Measurements from ENCODE around the gene MYCBP2. TPM values are rescaled to one million over a fixed set of nuclear protein-coding genes. Genes with fewer than 3 reads are reported as not detected.

Gene MYCBP2, protein sequence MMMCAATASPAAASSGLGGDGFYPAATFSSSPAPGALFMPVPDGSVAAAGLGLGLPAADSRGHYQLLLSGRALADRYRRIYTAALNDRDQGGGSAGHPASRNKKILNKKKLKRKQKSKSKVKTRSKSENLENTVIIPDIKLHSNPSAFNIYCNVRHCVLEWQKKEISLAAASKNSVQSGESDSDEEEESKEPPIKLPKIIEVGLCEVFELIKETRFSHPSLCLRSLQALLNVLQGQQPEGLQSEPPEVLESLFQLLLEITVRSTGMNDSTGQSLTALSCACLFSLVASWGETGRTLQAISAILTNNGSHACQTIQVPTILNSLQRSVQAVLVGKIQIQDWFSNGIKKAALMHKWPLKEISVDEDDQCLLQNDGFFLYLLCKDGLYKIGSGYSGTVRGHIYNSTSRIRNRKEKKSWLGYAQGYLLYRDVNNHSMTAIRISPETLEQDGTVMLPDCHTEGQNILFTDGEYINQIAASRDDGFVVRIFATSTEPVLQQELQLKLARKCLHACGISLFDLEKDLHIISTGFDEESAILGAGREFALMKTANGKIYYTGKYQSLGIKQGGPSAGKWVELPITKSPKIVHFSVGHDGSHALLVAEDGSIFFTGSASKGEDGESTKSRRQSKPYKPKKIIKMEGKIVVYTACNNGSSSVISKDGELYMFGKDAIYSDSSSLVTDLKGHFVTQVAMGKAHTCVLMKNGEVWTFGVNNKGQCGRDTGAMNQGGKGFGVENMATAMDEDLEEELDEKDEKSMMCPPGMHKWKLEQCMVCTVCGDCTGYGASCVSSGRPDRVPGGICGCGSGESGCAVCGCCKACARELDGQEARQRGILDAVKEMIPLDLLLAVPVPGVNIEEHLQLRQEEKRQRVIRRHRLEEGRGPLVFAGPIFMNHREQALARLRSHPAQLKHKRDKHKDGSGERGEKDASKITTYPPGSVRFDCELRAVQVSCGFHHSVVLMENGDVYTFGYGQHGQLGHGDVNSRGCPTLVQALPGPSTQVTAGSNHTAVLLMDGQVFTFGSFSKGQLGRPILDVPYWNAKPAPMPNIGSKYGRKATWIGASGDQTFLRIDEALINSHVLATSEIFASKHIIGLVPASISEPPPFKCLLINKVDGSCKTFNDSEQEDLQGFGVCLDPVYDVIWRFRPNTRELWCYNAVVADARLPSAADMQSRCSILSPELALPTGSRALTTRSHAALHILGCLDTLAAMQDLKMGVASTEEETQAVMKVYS (N-terminal part only)
- total RNA-seq (100 to 1,000 TPM; 108 to 243 TPM), polyA plus RNA-seq (ENCODE audit: insufficient read length in 2 of 2) (100 to 1,000 TPM; 141 to 178 TPM)
- long read RNA-seq, donor 1, partial matches to known transcripts: 22 of 22 reads
- long read RNA-seq, donor 1, other reads (novel, unspliced or antisense): 0 of 22 reads
- long read RNA-seq, donor 2: 0 reads
- long read RNA-seq, donor 3, partial matches to known transcripts: 6 of 8 reads
- long read RNA-seq, donor 3, other reads (novel, unspliced or antisense): 0 of 8 reads
- long read RNA-seq, donor 4, partial matches to known transcripts: 7 of 7 reads
- long read RNA-seq, donor 4, other reads (novel, unspliced or antisense): 0 of 7 reads

DNA sequence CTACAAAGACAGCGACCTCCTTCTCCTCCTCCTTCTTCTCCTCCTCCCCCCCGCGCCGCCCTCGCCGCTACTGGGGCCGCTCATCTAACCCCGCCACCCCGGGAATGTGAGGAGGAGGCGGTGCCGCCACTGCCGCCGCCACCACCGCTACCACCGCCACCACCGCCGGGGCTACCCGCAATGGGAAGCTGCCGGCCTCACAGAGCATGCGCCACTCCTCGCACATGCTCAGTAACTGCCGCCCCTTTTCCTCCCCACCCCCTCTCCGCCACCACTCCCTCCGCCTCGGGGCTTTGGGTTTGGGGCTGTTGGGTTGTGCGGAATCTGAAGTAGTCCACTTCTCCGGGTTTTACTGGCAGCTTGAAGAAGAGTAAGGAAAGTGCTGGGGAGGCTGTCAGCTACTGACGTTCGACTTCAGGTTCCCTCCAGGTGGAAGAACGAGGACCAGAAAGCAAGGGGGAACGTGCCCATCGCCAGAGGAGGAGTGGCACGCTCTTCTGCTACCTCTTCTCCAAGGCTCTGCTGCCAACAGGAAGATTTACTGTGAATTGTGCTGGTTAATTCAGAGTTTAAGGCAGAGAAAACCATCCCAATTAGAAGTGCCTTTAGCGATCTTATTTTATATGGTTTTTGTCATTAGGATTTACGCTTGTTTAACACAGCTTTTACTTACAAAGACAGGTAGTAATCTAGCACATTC lies at the start of gene MYCBP2:
Gene MYCBP2 (minus strand): TSS at position 190 of the 700 bp plus-strand sequence. CDS start 319 bp downstream, outside the sequence.
- Histone ChIP-seq H3K27me3 (ENCODE audit: control insufficient read depth, insufficient read depth, low read length) (no peaks in the 10 kb centered on the region), H3K4me3 (ENCODE audit: low read depth, low read length) (peak within 1 kb of the TSS; percentile 89), H3K27ac (ENCODE audit: low read depth, low read length) (peak within 1 kb of the TSS; percentile 89), H3K9me3 (ENCODE audit: control insufficient read depth, insufficient read depth, low read length) (no peaks in the 10 kb centered on the region), H3K4me1 (ENCODE audit: control insufficient read depth, insufficient read depth, low read length) (peaks cover 2% of the 10 kb centered on the region), H3K36me3 (ENCODE audit: control insufficient read depth, insufficient read depth, low read length) (no peaks in the 10 kb centered on the region)
- peak; percentile 97 to 100 (median 99) for DNase-seq (ENCODE audit: low read depth in 4 of 6, low spot score in 6 of 6)
- 0% methylated on average over 20 of the region's 35 CpGs for WGBS (ENCODE audit: insufficient coverage)

DNA sequence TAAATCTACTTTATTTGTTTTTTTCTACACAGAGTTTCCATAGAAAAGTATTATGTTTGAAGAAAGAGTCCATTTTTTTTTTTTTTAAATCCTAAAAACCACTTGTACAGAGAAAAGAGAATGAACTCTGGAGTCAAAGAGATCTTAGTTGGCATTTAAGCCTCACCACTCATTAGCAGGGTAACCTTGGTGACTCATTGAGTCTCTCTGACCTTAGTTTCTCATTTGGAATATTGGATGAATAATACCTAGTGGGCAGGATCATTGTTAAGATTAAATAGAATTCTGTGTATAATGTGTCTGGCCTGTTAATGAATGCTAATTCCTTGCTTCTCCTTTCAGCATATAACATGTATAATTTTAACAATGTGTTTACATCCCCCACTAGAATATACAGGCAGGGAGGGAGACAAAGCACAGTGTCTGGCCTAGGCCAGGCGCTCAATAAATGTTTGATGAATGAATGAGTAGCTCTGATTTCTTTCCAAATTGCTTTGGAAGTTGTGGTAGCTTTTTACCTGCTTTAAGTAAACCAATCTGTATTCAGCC lies 48.7 kb upstream of the MYCBP2 start:
- Histone ChIP-seq H3K36me3 (ENCODE audit: control insufficient read depth, insufficient read depth, low read length) (no peaks in the 10 kb centered on the region), H3K4me1 (ENCODE audit: control insufficient read depth, insufficient read depth, low read length) (no peaks in the 10 kb centered on the region), H3K27ac (ENCODE audit: low read depth, low read length) (no peak overlapping the region), H3K27me3 (ENCODE audit: control insufficient read depth, insufficient read depth, low read length) (no peaks in the 10 kb centered on the region), H3K4me3 (ENCODE audit: low read depth, low read length) (no peak overlapping the region), H3K9me3 (ENCODE audit: control insufficient read depth, insufficient read depth, low read length) (no peaks in the 10 kb centered on the region)
- DNase-seq (ENCODE audit: low read depth in 4 of 6, low spot score in 6 of 6): no peak
- WGBS (ENCODE audit: insufficient coverage): no CpG with 5 or more reads among the region's 1 CpG

DNA sequence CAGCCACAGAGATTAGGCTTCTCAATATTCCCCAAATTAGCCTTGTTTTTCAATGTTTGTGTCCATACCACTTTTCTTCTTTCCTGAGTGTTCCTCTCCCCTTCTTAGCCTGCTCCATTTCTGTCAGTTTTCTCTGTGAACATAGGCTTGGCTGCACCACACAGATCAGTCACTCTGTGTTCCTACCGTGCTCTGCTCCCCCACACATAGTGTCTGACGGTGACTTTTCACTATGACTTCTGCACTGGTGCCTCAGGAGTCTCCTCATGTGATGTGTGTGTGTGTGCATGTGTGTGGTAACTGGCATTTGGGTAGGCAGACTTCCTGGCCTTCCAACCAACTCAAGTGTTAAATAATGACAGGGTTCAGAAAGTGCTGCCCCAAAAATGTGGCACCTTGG lies 47.9 kb upstream of the MYCBP2 start:
- no peaks in the 10 kb centered on the region for H3K27me3 ChIP-seq (ENCODE audit: control insufficient read depth, insufficient read depth, low read length)
- H3K27ac ChIP-seq (ENCODE audit: low read depth, low read length): no peak overlapping the region
- no peaks in the 10 kb centered on the region for H3K36me3 ChIP-seq (ENCODE audit: control insufficient read depth, insufficient read depth, low read length)
- no peaks in the 10 kb centered on the region for H3K4me1 ChIP-seq (ENCODE audit: control insufficient read depth, insufficient read depth, low read length)
- no peak for DNase-seq (ENCODE audit: low read depth in 4 of 6, low spot score in 6 of 6)
- H3K9me3 ChIP-seq (ENCODE audit: control insufficient read depth, insufficient read depth, low read length): no peaks in the 10 kb centered on the region
- no peak overlapping the region for H3K4me3 ChIP-seq (ENCODE audit: low read depth, low read length)
- no CpG with 5 or more reads among the region's 2 CpGs for WGBS (ENCODE audit: insufficient coverage)

DNA sequence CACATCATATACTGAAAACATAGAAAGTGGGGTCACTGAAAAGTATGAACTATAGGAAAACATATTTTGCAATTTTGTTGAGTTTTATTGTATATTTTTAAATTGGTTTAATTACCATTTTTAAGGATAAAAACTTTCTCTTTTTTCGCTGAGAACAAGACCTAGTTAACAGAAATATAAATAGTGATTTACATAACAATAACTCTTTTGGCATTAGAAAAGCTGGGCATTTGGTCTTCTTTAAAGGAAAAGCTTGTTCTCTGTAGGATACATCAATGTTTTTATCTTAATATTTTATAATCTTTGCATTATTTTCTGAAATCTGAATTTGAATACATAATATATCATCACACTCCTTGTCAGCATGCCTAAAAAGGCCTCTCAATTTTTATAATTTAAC lies 47.4 kb upstream of the MYCBP2 start:
- Histone ChIP-seq H3K36me3 (ENCODE audit: control insufficient read depth, insufficient read depth, low read length) (no peaks in the 10 kb centered on the region), H3K4me1 (ENCODE audit: control insufficient read depth, insufficient read depth, low read length) (no peaks in the 10 kb centered on the region), H3K4me3 (ENCODE audit: low read depth, low read length) (no peak overlapping the region), H3K27me3 (ENCODE audit: control insufficient read depth, insufficient read depth, low read length) (no peaks in the 10 kb centered on the region), H3K9me3 (ENCODE audit: control insufficient read depth, insufficient read depth, low read length) (no peaks in the 10 kb centered on the region), H3K27ac (ENCODE audit: low read depth, low read length) (no peak overlapping the region)
- no peak for DNase-seq (ENCODE audit: low read depth in 4 of 6, low spot score in 6 of 6)
- no CpG with 5 or more reads among the region's 1 CpG for WGBS (ENCODE audit: insufficient coverage)

DNA sequence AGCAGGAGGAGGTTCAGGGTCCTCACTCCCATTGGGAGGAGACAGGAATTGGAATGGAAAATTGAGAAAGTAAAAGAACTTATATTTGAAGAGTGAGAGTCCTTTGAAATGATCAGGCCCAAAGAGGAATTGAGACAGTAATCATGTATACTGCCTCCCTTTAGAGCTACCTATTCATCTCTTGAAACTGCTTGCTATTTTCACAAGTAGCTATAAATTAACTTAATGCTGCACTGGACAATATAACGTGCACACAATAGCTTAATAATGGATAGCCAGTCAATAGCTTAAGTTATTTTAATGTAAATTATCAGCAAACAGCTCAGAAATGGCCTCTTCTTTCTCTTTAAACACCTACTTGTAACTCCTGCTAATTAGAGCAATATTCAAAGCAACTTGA lies 46.6 kb upstream of the MYCBP2 start:
- no CpG with 5 or more reads among the region's 1 CpG for WGBS (ENCODE audit: insufficient coverage)
- Histone ChIP-seq H3K27ac (ENCODE audit: low read depth, low read length) (no peak overlapping the region), H3K9me3 (ENCODE audit: control insufficient read depth, insufficient read depth, low read length) (no peaks in the 10 kb centered on the region), H3K27me3 (ENCODE audit: control insufficient read depth, insufficient read depth, low read length) (no peaks in the 10 kb centered on the region), H3K36me3 (ENCODE audit: control insufficient read depth, insufficient read depth, low read length) (no peaks in the 10 kb centered on the region), H3K4me3 (ENCODE audit: low read depth, low read length) (no peak overlapping the region), H3K4me1 (ENCODE audit: control insufficient read depth, insufficient read depth, low read length) (no peaks in the 10 kb centered on the region)
- peak in 1 of 6 donors; percentile 14 for DNase-seq (ENCODE audit: low read depth in 4 of 6, low spot score in 6 of 6)

DNA sequence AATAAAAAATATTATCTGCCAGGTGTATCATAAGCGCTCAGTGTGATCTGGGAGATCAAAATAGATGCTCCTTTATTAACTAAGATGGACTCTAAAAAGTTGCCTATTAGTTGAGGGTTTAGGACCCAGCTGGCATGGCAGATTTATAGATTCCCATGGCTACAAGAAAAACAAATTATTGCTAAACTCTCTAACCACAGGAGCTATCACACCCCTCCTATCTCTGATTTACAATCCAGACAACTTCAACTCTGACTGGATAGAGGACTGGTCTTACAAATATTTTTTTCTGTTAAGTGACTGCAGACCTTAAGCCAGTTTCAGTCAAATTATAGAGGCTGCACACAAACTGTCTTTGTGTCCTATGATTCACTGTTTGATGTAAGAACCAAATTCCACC lies 45.4 kb upstream of the MYCBP2 start:
- Histone ChIP-seq H3K27ac (ENCODE audit: low read depth, low read length) (no peak overlapping the region), H3K4me3 (ENCODE audit: low read depth, low read length) (no peak overlapping the region), H3K36me3 (ENCODE audit: control insufficient read depth, insufficient read depth, low read length) (no peaks in the 10 kb centered on the region), H3K4me1 (ENCODE audit: control insufficient read depth, insufficient read depth, low read length) (no peaks in the 10 kb centered on the region), H3K9me3 (ENCODE audit: control insufficient read depth, insufficient read depth, low read length) (no peaks in the 10 kb centered on the region), H3K27me3 (ENCODE audit: control insufficient read depth, insufficient read depth, low read length) (no peaks in the 10 kb centered on the region)
- DNase-seq (ENCODE audit: low read depth in 4 of 6, low spot score in 6 of 6): no peak
- no CpG with 5 or more reads among the region's 1 CpG for WGBS (ENCODE audit: insufficient coverage)

DNA sequence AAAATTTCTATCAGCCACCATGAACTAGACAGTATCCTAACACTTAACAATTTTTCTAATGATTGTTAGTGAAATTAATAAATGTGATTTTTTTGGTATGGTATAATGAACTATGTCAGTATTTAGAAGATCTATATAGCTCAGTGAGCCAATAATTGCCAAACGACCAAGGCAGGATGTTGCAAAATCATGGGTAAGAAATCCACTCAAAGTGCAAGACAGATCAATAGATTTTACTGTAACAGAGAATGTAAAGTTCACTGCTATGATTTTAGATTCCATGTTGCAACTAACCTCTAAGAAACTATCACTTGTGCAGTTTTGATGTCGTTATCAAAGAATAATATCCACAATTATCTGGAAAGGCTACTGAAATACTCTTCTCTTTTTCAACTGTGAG lies 44.0 kb upstream of the MYCBP2 start:
- Histone ChIP-seq H3K9me3 (ENCODE audit: control insufficient read depth, insufficient read depth, low read length) (no peaks in the 10 kb centered on the region), H3K27me3 (ENCODE audit: control insufficient read depth, insufficient read depth, low read length) (no peaks in the 10 kb centered on the region), H3K4me1 (ENCODE audit: control insufficient read depth, insufficient read depth, low read length) (no peaks in the 10 kb centered on the region), H3K27ac (ENCODE audit: low read depth, low read length) (no peak overlapping the region), H3K36me3 (ENCODE audit: control insufficient read depth, insufficient read depth, low read length) (no peaks in the 10 kb centered on the region), H3K4me3 (ENCODE audit: low read depth, low read length) (no peak overlapping the region)
- no CpG with 5 or more reads among the region's 2 CpGs for WGBS (ENCODE audit: insufficient coverage)
- DNase-seq (ENCODE audit: low read depth in 4 of 6, low spot score in 6 of 6): no peak

DNA sequence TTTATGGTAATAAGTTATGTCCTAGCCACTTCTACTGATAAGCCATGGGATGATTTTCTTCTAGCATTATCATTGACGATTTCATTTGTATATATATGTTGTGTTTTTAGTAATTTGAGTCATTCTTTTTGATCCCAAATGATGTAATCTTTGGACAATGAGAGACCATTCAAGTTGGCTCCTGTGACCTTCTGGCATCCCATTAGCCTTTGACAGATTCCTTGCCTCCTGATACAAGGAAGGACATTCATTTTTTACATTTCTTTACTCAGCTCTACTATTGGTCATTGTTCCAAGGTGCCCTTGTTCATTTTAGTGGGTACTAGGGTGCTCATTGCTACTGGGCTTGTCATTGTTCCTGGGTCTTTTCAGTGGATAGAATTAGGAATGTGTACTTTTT lies 35.3 kb upstream of the MYCBP2 start:
- H3K9me3 ChIP-seq (ENCODE audit: control insufficient read depth, insufficient read depth, low read length): no peaks in the 10 kb centered on the region
- H3K36me3 ChIP-seq (ENCODE audit: control insufficient read depth, insufficient read depth, low read length): no peaks in the 10 kb centered on the region
- no CpG with 5 or more reads among the region's 1 CpG for WGBS (ENCODE audit: insufficient coverage)
- no peak for DNase-seq (ENCODE audit: low read depth in 4 of 6, low spot score in 6 of 6)
- H3K27ac ChIP-seq (ENCODE audit: low read depth, low read length): no peak overlapping the region
- H3K4me1 ChIP-seq (ENCODE audit: control insufficient read depth, insufficient read depth, low read length): no peaks in the 10 kb centered on the region
- no peaks in the 10 kb centered on the region for H3K27me3 ChIP-seq (ENCODE audit: control insufficient read depth, insufficient read depth, low read length)
- H3K4me3 ChIP-seq (ENCODE audit: low read depth, low read length): no peak overlapping the region
